A549 (cell line): Measurements from ENCODE around the gene TPM4. TPM values are rescaled to one million over a fixed set of nuclear protein-coding genes. Genes with fewer than 3 reads are reported as not detected.
A peak's percentile ranks its signal among the peaks of the same experiment; 100 is the strongest.

Source experiments
- ATAC-seq, 2 experiments: fragments of 200-7000 bp in 1 of 2; fragments of >200 bp in 1 of 2; cut with Nextera tagmentation in 1 of 2; cut with Tn5 transposase in 1 of 2; 3 replicates each; pipeline versions ENCODE4 v1.8.0 to v1.9.1; 2018 to 2020; ENCODE audit warnings: mild to moderate bottlenecking in 1 of 2, moderate library complexity in 1 of 2
- CTCF ChIA-PET: fragments of 300-600 bp; sonication (Branson Sonifier 250); formaldehyde crosslinking; extraction: SDS; loops from one replicate; lab custom pipeline; 2021; ENCODE audit warnings: antibody characterized with exemption, inconsistent platforms; lab: Yijun Ruan, JAX
- POLR2A ChIA-PET: fragments of 350-600 bp; formaldehyde crosslinking; extraction: SDS; loops from one replicate; lab custom pipeline; 2021; ENCODE audit warnings: antibody characterized with exemption, inconsistent platforms; lab: Yijun Ruan, JAX
- DNase-seq, 2 experiments: peaks; one replicate each; pipeline versions ENCODE4 v3.0.0 to v3.0.0-alpha.2; 2011 to 2016; ENCODE audit warnings: low read depth in 1 of 2, low spot score in 1 of 2
- FAIRE-seq: peaks from 2 replicates; lab custom pipeline; 2011; peaks lifted over from hg19 to GRCh38; lab: Jason Lieb, UNC
- H3K27ac ChIP-seq, 2 experiments: fragments of >200 bp; sonication (Bioruptor Twin); formaldehyde crosslinking; 3 replicates each; pipeline ENCODE4 v1.5.1; 2016 to 2017
- H3K4me1 ChIP-seq: fragments of >200 bp; sonication (Bioruptor Twin); formaldehyde crosslinking; 3 replicates; pipeline ENCODE4 v1.6.1; 2016
- H3K4me2 ChIP-seq: fragments of >200 bp; sonication (Bioruptor Twin); formaldehyde crosslinking; 3 replicates; pipeline ENCODE4 v1.6.1; 2016
- H3K4me3 ChIP-seq: fragments of >200 bp; sonication (Bioruptor Twin); formaldehyde crosslinking; 3 replicates; pipeline ENCODE4 v1.5.1; 2016
- H3K9me3 ChIP-seq: fragments of >200 bp; sonication (Bioruptor Twin); formaldehyde crosslinking; 3 replicates; pipeline ENCODE4 v1.6.1; 2016
- CBX8 ChIP-seq: fragments of 200-600 bp; sonication (generic); IDR thresholded peaks from 2 replicates; pipeline ENCODE4 v1.6.1; 2016
- CHD2 ChIP-seq: fragments of 150-350 bp; IDR thresholded peaks from 2 replicates; pipeline ENCODE4 v1.6.1; 2014; ENCODE audit warnings: low read length; ENCODE audit not compliant: partially characterized antibody
- CHD4 ChIP-seq: fragments of 200-600 bp; sonication (generic); IDR thresholded peaks from 2 replicates; pipeline ENCODE4 v1.6.1; 2016; ENCODE audit warnings: antibody characterized with exemption, mild to moderate bottlenecking, borderline replicate concordance
- EHF ChIP-seq: fragments of 250-450 bp; sonication (Bioruptor Pico); IDR thresholded peaks from 2 replicates; pipeline ENCODE4 v1.5.0; 2020; ENCODE audit warnings: mild to moderate bottlenecking
- FOSL2 ChIP-seq, 2 experiments: fragments of 450-650 bp in 1 of 2; fragments of >200 bp in 1 of 2; sonication (Bioruptor Twin) in 1 of 2; formaldehyde crosslinking; IDR thresholded peaks; 2 replicates each; pipeline versions ENCODE4 v1.5.0 to v1.6.1; 2016 to 2020; ENCODE audit warnings: mild to moderate bottlenecking in 1 of 2, moderate library complexity in 1 of 2
- HDAC2 ChIP-seq: fragments of 200-600 bp; sonication (generic); IDR thresholded peaks from 2 replicates; pipeline ENCODE4 v1.6.1; 2016
- HMGXB4 ChIP-seq: fragments of 250-450 bp; sonication (Bioruptor Pico); IDR thresholded peaks from 2 replicates; pipeline ENCODE4 v1.5.0; 2021; ENCODE audit warnings: mild to moderate bottlenecking, moderate library complexity, borderline replicate concordance
- HOXA7 ChIP-seq: fragments of 250-450 bp; sonication (Bioruptor Pico); IDR thresholded peaks from 2 replicates; pipeline ENCODE4 v1.5.0; 2020; ENCODE audit warnings: mild to moderate bottlenecking, moderate library complexity
- HOXB13 ChIP-seq: fragments of 250-450 bp; sonication (Bioruptor Pico); IDR thresholded peaks from 2 replicates; pipeline ENCODE4 v1.5.0; 2020; ENCODE audit warnings: low read depth, mild to moderate bottlenecking, moderate library complexity
- JUNB ChIP-seq: fragments of >200 bp; sonication (Bioruptor Twin); formaldehyde crosslinking; IDR thresholded peaks from 2 replicates; pipeline ENCODE4 v1.6.1; 2016
- KDM1A ChIP-seq: fragments of 200-600 bp; sonication (generic); IDR thresholded peaks from 2 replicates; pipeline ENCODE4 v1.6.1; 2016; ENCODE audit warnings: low read depth, mild to moderate bottlenecking
- KDM5A ChIP-seq: fragments of 200-600 bp; sonication (generic); IDR thresholded peaks from 2 replicates; pipeline ENCODE4 v1.6.1; 2016; ENCODE audit warnings: antibody characterized with exemption, mild to moderate bottlenecking
- RFX5 ChIP-seq: fragments of 450-650 bp; IDR thresholded peaks from 2 replicates; pipeline ENCODE4 v1.7.1; 2014; ENCODE audit warnings: antibody characterized with exemption, mild to moderate bottlenecking, moderate library complexity
- ZC3H11A ChIP-seq: fragments of 450-650 bp; IDR thresholded peaks from 2 replicates; pipeline ENCODE4 v1.6.1; 2014; ENCODE audit warnings: antibody characterized with exemption, mild to moderate bottlenecking
- ZFP36 ChIP-seq: fragments of 450-650 bp; IDR thresholded peaks from 2 replicates; pipeline ENCODE4 v1.6.1; 2014; ENCODE audit warnings: borderline replicate concordance; ENCODE audit not compliant: partially characterized antibody
- WGBS: methylation state at CpG from one replicate; pipeline ENCODE4 v1.1.6; 2017; ENCODE audit errors: missing lambda C conversion rate; 5-methylcytosine and 5-hydroxymethylcytosine counted together
- polyA plus RNA-seq, 4 experiments: library from polyadenylated mRNA; depleted of rRNA in 3 of 4; stranded (reverse); fragments of >200 nt; fragmentation: RNase III in 1 of 4; extraction: RNeasy Plus Mini Kit Qiagen cat#74134 plus additional on column Dnase treatment in 1 of 4; gene quantifications; 2 replicates in 3 of 4; 3 replicates in 1 of 4; pipeline ENCODE4 v1.2.3, GENCODE V29; 2011 to 2017
- TF ChIP-seq, protein P1 (sequence below): fragments of >200 bp; sonication (Bioruptor Twin); formaldehyde crosslinking; IDR thresholded peaks from 3 replicates; pipeline ENCODE4 v1.6.1; 2016
- TF ChIP-seq, protein P2 (sequence below): fragments of 450-650 bp; IDR thresholded peaks from 2 replicates; pipeline ENCODE4 v1.6.1; 2014; ENCODE audit warnings: antibody characterized with exemption

TPM4 gene
- polyA plus RNA-seq, 2 of the 4 experiments (the other 2 are of a cell fraction), result 777 to 860 TPM

- Histone ChIP-seq H3K4me3 (peak overlapping the region; percentile 99; the same call in 2 of the 3 replicates), H3K9me3 (no peaks in the 10 kb centered on the region)
- 89% methylated on average over 10 of the region's 10 CpGs for WGBS
- TF ChIP-seq ZFP36, result no peak
- TF ChIP-seq EHF, result no peak
- no peak for TF ChIP-seq HMGXB4
- no peak for TF ChIP-seq HOXB13 (CRISPR knock-in tag)
- TF ChIP-seq CHD4, result no peak
- no peak for TF ChIP-seq ZC3H11A
- TF ChIP-seq, protein P1, sequence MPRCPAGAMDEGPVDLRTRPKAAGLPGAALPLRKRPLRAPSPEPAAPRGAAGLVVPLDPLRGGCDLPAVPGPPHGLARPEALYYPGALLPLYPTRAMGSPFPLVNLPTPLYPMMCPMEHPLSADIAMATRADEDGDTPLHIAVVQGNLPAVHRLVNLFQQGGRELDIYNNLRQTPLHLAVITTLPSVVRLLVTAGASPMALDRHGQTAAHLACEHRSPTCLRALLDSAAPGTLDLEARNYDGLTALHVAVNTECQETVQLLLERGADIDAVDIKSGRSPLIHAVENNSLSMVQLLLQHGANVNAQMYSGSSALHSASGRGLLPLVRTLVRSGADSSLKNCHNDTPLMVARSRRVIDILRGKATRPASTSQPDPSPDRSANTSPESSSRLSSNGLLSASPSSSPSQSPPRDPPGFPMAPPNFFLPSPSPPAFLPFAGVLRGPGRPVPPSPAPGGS, result no peak
- TF ChIP-seq JUNB, result no peak
- no peak for TF ChIP-seq CBX8
- no peak for TF ChIP-seq KDM5A
- TF ChIP-seq RFX5, result no peak
- TF ChIP-seq, protein P2, sequence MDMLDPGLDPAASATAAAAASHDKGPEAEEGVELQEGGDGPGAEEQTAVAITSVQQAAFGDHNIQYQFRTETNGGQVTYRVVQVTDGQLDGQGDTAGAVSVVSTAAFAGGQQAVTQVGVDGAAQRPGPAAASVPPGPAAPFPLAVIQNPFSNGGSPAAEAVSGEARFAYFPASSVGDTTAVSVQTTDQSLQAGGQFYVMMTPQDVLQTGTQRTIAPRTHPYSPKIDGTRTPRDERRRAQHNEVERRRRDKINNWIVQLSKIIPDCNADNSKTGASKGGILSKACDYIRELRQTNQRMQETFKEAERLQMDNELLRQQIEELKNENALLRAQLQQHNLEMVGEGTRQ, result no peak
- no peak for TF ChIP-seq FOSL2 (IDR thresholded peaks at IDR 0.05)
- TF ChIP-seq FOSL2 (CRISPR knock-in tag; IDR thresholded peaks at IDR 0.05), result no peak
- no peak for TF ChIP-seq HOXA7
- TF ChIP-seq, all 56 proteins: peak for 0
- peak overlapping the region; percentile 100 for H3K27ac ChIP-seq
- H3K4me1 ChIP-seq, result peaks cover 43% of the 10 kb centered on the region
- peak overlapping the region; percentile 96 for H3K4me2 ChIP-seq
- POLR2A ChIA-PET, result no interaction called here
- DNase-seq, result no peak
- FAIRE-seq, result no peak
- CTCF ChIA-PET, result interaction anchor here (0.6 to 6.9 kb wide), 7 partner anchors 8 to 1153 kb away, joined by 3 to 36 read pairs (median 4); no protein-coding TSS in a partner anchor
- ATAC-seq, result no peak
Measured at GRCh38 chr19:16074488-16075365, 1.6 kb upstream of the TPM4 start.

DNA sequence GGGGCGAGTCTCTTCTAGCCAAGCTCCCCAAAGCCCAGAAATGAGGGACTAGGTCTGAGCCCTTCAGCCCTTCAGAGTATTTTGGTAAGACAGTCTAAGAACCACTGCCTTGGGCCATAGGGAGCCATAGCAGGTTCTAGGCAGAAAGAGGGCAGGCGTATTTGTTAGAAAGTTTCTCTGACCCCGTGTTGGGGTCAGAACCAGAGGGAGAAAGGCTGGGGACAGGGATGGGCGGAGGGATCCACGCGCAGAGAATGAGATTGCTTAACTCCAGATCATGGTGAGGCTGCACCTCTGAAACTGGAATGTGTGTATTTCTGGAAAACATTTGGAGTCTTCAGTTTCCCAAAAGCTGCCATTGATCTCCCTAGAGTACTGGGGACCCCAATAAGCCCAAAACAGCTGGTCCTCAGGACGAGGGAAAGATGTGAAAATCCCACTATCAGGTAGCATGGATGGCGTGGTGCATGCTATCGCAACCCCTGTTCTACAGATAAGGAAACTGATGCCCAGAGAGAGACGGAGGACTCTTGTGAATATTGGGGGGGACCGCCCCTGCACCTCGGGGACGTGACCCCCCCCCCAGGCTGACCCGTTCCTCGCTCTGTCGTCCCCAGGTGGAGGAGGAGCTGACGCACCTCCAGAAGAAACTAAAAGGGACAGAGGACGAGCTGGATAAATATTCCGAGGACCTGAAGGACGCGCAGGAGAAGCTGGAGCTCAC is 703 bp upstream of the TPM4 start:
- DNase-seq, result no peak
- no peak for FAIRE-seq
- H3K4me2 ChIP-seq, result peak overlapping the region; percentile 96
- WGBS, result 29% methylated on average over 16 of the region's 21 CpGs
- POLR2A ChIA-PET, result interaction anchor here (0.6 to 1.1 kb wide), 6 partner anchors 9 to 717 kb away, joined by 3 to 6 read pairs (median 4); no protein-coding TSS in a partner anchor
- H3K4me3 ChIP-seq, result peak overlapping the region; percentile 99
- ATAC-seq, result no peak; a peak in 2 of 6 replicates
- H3K4me1 ChIP-seq, result peaks cover 43% of the 10 kb centered on the region
- H3K27ac ChIP-seq, result peak overlapping the region; percentile 100
- CTCF ChIA-PET, result interaction anchor here (0.6 to 6.9 kb wide), 6 partner anchors 9 to 1154 kb away, joined by 3 to 36 read pairs (median 4); no protein-coding TSS in a partner anchor
- TF ChIP-seq CHD2 (no peak), ZFP36 (peak; percentile 90), KDM1A (peak; percentile 90), HDAC2 (peak; percentile 74; the same call in 1 of the 2 replicates), CHD4 (peak; percentile 80; the same call in 1 of the 2 replicates)
- H3K9me3 ChIP-seq, result no peaks in the 10 kb centered on the region
